ENCODE measurements around the gene TRIL. TPM values are rescaled to one million over a fixed set of nuclear protein-coding genes. Genes with fewer than 3 reads are reported as not detected.

The TRIL gene
- total RNA-seq, 4 donors from 2014 or later: 0.25 to 1.2 (median 0.63) TPM

DNA sequence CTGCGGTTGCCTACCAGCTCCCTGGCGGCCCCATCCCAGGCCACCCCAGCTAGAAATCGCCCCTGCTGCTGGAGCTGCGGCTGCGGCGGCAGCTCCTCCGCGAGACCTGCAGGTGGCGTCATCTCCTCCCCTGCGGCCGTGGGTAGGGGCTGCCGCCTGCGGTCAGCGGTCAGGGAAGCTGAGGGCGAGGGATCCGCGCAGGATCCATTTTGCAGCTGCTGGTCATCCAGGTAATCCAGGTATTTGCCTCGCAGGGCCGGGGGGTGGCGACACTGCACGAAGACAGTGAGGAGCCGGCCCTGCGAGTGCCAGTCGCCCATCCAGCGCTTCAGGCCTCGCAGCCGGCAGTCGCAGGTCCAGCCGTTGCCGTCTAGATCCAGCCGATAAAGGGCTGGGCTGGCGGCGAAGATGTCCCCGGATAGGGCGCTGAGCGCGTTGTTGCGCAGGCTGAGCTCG, 1.5 kb downstream of the TRIL start:
- ATAC-seq (peak; percentile 44 to 52), DNase-seq (peak in 1 of 2 donors; percentile 19)
- intact Hi-C loops (cut with DNase I; ENCODE audit: low total_unique reads): loop anchor here (1.0 to 10.0 kb wide), 4 partner anchors 30 to 146 kb away; no protein-coding TSS in a partner anchor
- in situ Hi-C loops (cut with MboI; ENCODE audit: low sequenced_read_pairs in 4 of 4): loop anchor here in 1 of 4 donors (10.0 kb wide), 1 partner anchor 148 kb away; no protein-coding TSS in a partner anchor
- no peaks in the 10 kb centered on the region for H3K36me3 ChIP-seq
- no peak for TF ChIP-seq POLR2A (IDR thresholded peaks at IDR 0.05)
- TF ChIP-seq, protein P1, sequence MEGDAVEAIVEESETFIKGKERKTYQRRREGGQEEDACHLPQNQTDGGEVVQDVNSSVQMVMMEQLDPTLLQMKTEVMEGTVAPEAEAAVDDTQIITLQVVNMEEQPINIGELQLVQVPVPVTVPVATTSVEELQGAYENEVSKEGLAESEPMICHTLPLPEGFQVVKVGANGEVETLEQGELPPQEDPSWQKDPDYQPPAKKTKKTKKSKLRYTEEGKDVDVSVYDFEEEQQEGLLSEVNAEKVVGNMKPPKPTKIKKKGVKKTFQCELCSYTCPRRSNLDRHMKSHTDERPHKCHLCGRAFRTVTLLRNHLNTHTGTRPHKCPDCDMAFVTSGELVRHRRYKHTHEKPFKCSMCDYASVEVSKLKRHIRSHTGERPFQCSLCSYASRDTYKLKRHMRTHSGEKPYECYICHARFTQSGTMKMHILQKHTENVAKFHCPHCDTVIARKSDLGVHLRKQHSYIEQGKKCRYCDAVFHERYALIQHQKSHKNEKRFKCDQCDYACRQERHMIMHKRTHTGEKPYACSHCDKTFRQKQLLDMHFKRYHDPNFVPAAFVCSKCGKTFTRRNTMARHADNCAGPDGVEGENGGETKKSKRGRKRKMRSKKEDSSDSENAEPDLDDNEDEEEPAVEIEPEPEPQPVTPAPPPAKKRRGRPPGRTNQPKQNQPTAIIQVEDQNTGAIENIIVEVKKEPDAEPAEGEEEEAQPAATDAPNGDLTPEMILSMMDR (IDR thresholded peaks at IDR 0.05 in 4 of 5, conservative IDR thresholded peaks at IDR 0.05 in 1 of 5): peak; percentile 20 to 55 (median 36)
- peaks cover 14 to 23% of the 10 kb centered on the region in 2 donors for H3K4me1 ChIP-seq
- peaks cover 13 to 24% (median 20%) of the 10 kb centered on the region in 3 donors for H3K27me3 ChIP-seq
- H3K4me3 ChIP-seq: peak overlapping the region; percentile 48 to 85 (median 62)
- H3K9me3 ChIP-seq: no peaks in the 10 kb centered on the region
- peak overlapping the region in 3 of 4 donors; percentile 49 to 62 (median 59) for H3K27ac ChIP-seq

DNA sequence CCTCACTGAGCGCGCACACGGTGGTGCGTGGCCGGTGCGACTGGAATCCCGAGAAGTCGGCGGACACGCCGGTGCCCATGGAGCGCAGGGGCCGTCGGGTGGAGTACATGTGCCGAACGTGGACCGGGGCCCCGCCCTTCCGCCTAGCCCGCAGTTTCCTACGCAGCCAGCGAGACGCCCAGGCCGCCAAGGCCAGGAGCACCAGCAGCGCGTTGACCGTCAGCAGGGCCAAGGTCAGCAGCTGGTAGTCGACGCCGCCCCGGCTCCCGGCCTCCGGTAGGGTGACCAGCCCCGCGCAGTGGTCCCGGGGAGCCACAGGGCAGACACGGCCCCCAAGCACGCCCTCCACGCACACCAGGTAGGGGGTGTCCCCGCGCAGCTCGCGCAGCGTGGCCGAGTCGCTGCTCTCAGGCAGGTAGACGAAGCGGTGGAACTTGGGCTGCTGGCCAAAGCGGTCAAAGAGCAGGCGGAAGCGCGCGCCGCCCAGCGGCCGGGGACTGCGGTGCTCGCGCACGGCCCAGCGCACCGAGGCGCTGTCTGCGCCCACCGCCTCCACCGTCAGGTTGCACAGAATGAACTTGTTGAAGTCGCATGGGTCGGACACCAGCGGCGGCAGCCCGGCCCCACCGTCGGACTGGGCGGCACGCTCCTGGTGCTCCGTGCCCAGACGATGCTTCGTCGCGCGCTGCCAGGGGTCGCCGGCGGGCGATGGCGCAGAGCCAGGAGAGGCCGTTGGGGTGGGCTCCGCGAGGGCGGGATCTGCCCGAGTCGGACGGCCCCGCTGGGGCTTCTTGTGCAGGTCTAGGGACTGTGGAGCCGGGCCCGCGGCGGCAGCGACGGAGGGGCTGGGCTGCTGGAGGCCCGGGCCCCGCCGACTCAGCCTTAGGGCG, 2.2 kb downstream of the TRIL start:
- H3K4me1 ChIP-seq: peaks cover 14 to 23% of the 10 kb centered on the region in 2 donors
- H3K4me3 ChIP-seq: peak overlapping the region; percentile 48 to 85 (median 62)
- DNase-seq: peak; percentile 44 to 57
- peak; percentile 55 to 69 for ATAC-seq
- H3K27ac ChIP-seq: peak overlapping the region; percentile 45 to 62 (median 52)
- TF ChIP-seq, protein P1 (IDR thresholded peaks at IDR 0.05 in 4 of 5, conservative IDR thresholded peaks at IDR 0.05 in 1 of 5): peak; percentile 41 to 78 (median 66)
- TF ChIP-seq POLR2A (IDR thresholded peaks at IDR 0.05): no peak
- in situ Hi-C loops (cut with MboI; ENCODE audit: low sequenced_read_pairs in 4 of 4) (loop anchor here in 1 of 4 donors (10.0 kb wide), 1 partner anchor 149 kb away; no protein-coding TSS in a partner anchor), intact Hi-C loops (cut with DNase I; ENCODE audit: low total_unique reads) (loop anchor here (1.0 to 10.0 kb wide), 4 partner anchors 29 to 146 kb away; no protein-coding TSS in a partner anchor)
- H3K9me3 ChIP-seq: no peaks in the 10 kb centered on the region
- H3K27me3 ChIP-seq: peaks cover 13 to 24% (median 20%) of the 10 kb centered on the region in 3 donors
- H3K36me3 ChIP-seq: no peaks in the 10 kb centered on the region

DNA sequence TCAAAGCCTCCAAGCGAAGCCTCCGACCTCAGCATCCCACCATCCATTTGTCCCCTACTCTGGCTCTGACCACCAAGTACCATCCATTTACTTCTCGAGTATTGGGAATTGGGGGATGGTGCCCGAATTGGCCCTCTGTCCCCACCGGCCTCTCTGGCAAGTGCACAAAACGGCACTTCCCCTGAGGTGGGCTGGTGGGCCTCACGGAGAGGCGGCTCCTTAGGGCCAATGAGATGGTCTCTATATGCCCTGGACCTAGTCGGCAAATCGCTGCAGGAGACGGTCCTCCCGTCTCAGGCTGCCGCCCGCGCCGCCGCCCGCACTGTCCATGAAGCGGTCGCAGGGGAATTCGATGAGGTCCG, 2.8 kb downstream of the TRIL start:
- Histone ChIP-seq H3K27ac (peak overlapping the region; percentile 45 to 62 (median 52)), H3K36me3 (no peaks in the 10 kb centered on the region), H3K4me1 (peaks cover 14 to 23% of the 10 kb centered on the region in 2 donors), H3K9me3 (no peaks in the 10 kb centered on the region), H3K4me3 (peak overlapping the region; percentile 48 to 85 (median 62)), H3K27me3 (peaks cover 13 to 24% (median 20%) of the 10 kb centered on the region in 3 donors)
- TF ChIP-seq, protein P1 (IDR thresholded peaks at IDR 0.05 in 4 of 5, conservative IDR thresholded peaks at IDR 0.05 in 1 of 5): no peak
- TF ChIP-seq POLR2A (IDR thresholded peaks at IDR 0.05): no peak
- in situ Hi-C loops (cut with MboI; ENCODE audit: low sequenced_read_pairs in 4 of 4) (loop anchor here in 1 of 4 donors (10.0 kb wide), 1 partner anchor 149 kb away; no protein-coding TSS in a partner anchor), intact Hi-C loops (cut with DNase I; ENCODE audit: low total_unique reads) (loop anchor here (10.0 kb wide), 1 partner anchor 59 kb away; no protein-coding TSS in a partner anchor)
- DNase-seq (no peak), ATAC-seq (no peak)

DNA sequence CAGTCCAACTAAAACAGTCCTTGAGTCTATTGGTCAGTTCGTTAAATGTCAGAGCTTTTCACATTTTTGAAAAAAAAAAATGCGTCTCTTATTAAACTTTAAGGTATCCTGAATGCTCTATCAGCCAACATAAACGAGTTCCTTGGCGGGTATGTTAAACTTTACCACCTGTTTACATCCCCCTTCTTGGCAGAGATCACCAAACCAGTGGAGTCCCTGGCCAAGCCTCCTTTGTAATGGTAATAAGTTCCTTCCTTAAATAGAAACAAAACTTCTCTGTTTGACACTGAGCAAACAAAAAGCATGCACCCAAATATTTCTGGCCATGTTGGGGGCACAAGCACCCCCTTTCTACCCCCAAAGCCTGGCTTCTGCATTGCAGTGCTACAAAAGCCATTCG, 3.2 kb downstream of the TRIL start:
- peaks cover 14 to 23% of the 10 kb centered on the region in 2 donors for H3K4me1 ChIP-seq

More for the DNA sequence above, 3.2 kb downstream of the TRIL start:
- no peak for ATAC-seq
- no peak for DNase-seq
- peak overlapping the region in 2 of 4 donors; percentile 48 to 85 for H3K4me3 ChIP-seq
- no peaks in the 10 kb centered on the region for H3K9me3 ChIP-seq
- peak overlapping the region in 1 of 4 donors; percentile 62 for H3K27ac ChIP-seq
- intact Hi-C loops (cut with DNase I; ENCODE audit: low total_unique reads): loop anchor here (10.0 kb wide), 1 partner anchor 60 kb away; no protein-coding TSS in a partner anchor
- H3K27me3 ChIP-seq: peaks cover 13 to 24% (median 20%) of the 10 kb centered on the region in 3 donors
- in situ Hi-C loops (cut with MboI; ENCODE audit: low sequenced_read_pairs in 4 of 4): loop anchor here in 1 of 4 donors (10.0 kb wide), 1 partner anchor 150 kb away; no protein-coding TSS in a partner anchor
- no peaks in the 10 kb centered on the region for H3K36me3 ChIP-seq
- TF ChIP-seq, protein P1 (IDR thresholded peaks at IDR 0.05 in 4 of 5, conservative IDR thresholded peaks at IDR 0.05 in 1 of 5): no peak
- no peak for TF ChIP-seq POLR2A (IDR thresholded peaks at IDR 0.05)

Data from gastrocnemius medialis (tissue), 4 donors.